Coronary artery (tissue), 2 donors: Measurements from ENCODE around the gene WDR86.
A peak's percentile ranks its signal among the peaks of the same experiment; 100 is the strongest.

Source experiments
- DNase-seq: peaks from one replicate; pipeline ENCODE4 v3.0.0-alpha.2; 2017; ENCODE audit warnings: low spot score
- H3K27ac ChIP-seq, 2 donors: fragments of 200-600 bp; sonication (generic); one replicate each; pipeline ENCODE4 v1.5.1; 2016 to 2019
- H3K4me3 ChIP-seq: fragments of 200-600 bp; sonication (generic); 2 replicates; pipeline ENCODE4 v1.5.1; 2016; ENCODE audit warnings: mild to moderate bottlenecking, moderate library complexity
- CTCF ChIP-seq: fragments of 200-600 bp; sonication (generic); IDR thresholded peaks from one replicate; pipeline ENCODE4 v1.5.1; 2019; ENCODE audit warnings: antibody characterized with exemption

The WDR86 gene

GRCh38 chr7:151385626-151386300, 24.1 kb downstream of the WDR86 start:
- no peak for DNase-seq
- no peak overlapping the region for H3K27ac ChIP-seq
- no peak for TF ChIP-seq CTCF
- H3K4me3 ChIP-seq, result no peak overlapping the region

- Histone ChIP-seq H3K4me3 (no peak overlapping the region), H3K27ac (no peak overlapping the region)
- DNase-seq, result no peak
- no peak for TF ChIP-seq CTCF
Observed at GRCh38 chr7:151384776-151385625, 24.8 kb downstream of the WDR86 start.

- DNase-seq, result no peak
- TF ChIP-seq CTCF, result no peak
- Histone ChIP-seq H3K4me3 (no peak overlapping the region), H3K27ac (no peak overlapping the region)
Observed at GRCh38 chr7:151384352-151384697, 25.5 kb downstream of the WDR86 start.

GRCh38 chr7:151383638-151384351, 26.0 kb downstream of the WDR86 start:
- H3K4me3 ChIP-seq, result no peak overlapping the region
- no peak overlapping the region for H3K27ac ChIP-seq
- no peak for DNase-seq
- no peak for TF ChIP-seq CTCF

GRCh38 chr7:151382079-151382885, 27.6 kb downstream of the WDR86 start:
- TF ChIP-seq CTCF, result no peak
- Histone ChIP-seq H3K4me3 (peak overlapping the region; percentile 69), H3K27ac (no peak overlapping the region)
- no peak for DNase-seq

GRCh38 chr7:151381348-151382078, 28.3 kb downstream of the WDR86 start:
- no peak for TF ChIP-seq CTCF
- no peak for DNase-seq
- no peak overlapping the region for H3K27ac ChIP-seq
- peak overlapping the region; percentile 69 for H3K4me3 ChIP-seq
